Progenitor cell of endocrine pancreas (in vitro differentiated cells): ENCODE results near the gene HSP90AA1. TPM values are rescaled to one million over a fixed set of nuclear protein-coding genes. Genes with fewer than 3 reads are reported as not detected.
"Not testable (repeated sequence)": the region's sequence is repeated elsewhere in the genome, so short reads cannot be mapped to it uniquely, and the experiment has no call there.

ENCODE experiments used
- DNase-seq: peaks from one replicate; pipeline ENCODE4 v3.0.0; 2021; ENCODE audit warnings: low spot score; ENCODE audit not compliant: unreplicated experiment
- H3K27ac Mint-ChIP-seq: 2 replicates; pipeline ENCODE4 v1.8.0; 2021; ENCODE audit warnings: mild to moderate bottlenecking, moderate library complexity, mixed read lengths
- H3K27me3 Mint-ChIP-seq: 2 replicates; pipeline ENCODE4 v1.8.0; 2021; ENCODE audit warnings: mixed read lengths
- H3K36me3 Mint-ChIP-seq: 2 replicates; pipeline ENCODE4 v1.8.0; 2022; ENCODE audit warnings: mixed read lengths; ENCODE audit not compliant: insufficient read depth
- H3K4me1 Mint-ChIP-seq: 2 replicates; pipeline ENCODE4 v1.8.0; 2021; ENCODE audit warnings: low read depth, mixed read lengths
- H3K4me3 Mint-ChIP-seq: 2 replicates; pipeline ENCODE4 v1.8.0; 2021; ENCODE audit warnings: low read depth, mild to moderate bottlenecking, moderate library complexity, mixed read lengths
- H3K9me3 Mint-ChIP-seq: 2 replicates; pipeline ENCODE4 v1.8.0; 2021; ENCODE audit warnings: low read depth, mixed read lengths
- total RNA-seq: library from RNA; stranded (reverse); gene quantifications from 2 replicates; pipeline ENCODE4 v1.2.1, GENCODE V29; 2021
- TF ChIP-seq, protein P1 (sequence below): fragments of 200-600 bp; sonication (generic); IDR thresholded peaks from one replicate; pipeline ENCODE4 v1.5.0; 2021; ENCODE audit warnings: antibody characterized with exemption, mild to moderate bottlenecking; ENCODE audit not compliant: unreplicated experiment

Gene HSP90AA1
- total RNA-seq, 1 donor from 2014 or later, result 811 TPM

DNA sequence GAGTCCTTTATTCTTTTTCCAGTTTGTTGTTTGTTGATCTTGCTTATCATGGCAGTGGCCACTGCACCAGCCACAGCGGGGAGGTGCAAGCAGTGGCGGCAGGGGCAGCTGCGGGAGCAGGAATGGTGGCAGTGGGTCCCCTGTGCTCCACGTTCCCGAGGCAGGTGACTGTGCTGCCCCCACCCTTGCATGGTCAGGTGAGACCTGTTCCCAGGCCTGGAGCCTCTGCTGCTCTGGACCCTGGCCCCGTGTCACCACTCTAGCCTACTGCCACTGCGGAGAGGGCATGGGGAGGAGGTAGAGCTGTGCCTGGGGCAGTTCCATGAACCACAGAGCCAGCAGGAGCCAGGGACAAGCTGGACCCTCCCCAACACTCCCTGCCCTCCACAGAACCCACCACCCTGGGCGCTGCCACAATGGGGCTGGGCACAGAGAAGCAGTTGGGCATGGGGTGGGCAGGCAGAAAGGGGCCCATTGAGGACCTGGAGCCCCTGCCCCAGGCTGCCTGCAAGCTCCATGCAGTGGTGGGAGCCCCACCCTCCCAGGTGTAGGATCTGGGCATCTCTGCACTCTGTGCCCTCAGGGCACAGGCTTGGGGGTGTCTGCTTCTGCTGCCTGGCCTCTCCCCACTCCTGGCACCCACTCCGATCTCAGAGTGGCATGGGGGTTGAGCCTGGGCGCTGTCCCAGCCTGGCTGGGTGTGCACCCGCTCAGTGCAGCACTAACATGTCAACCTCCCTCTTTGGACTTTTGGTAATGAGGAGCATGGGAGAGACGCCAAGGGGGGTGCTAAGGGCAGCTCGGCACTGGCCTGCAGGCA, 29.7 kb upstream of the HSP90AA1 start:
- no peak for DNase-seq
- Mint-ChIP-seq H3K36me3 (peaks cover 2% of the 10 kb centered on the region), H3K4me3 (no peak overlapping the region)

DNA sequence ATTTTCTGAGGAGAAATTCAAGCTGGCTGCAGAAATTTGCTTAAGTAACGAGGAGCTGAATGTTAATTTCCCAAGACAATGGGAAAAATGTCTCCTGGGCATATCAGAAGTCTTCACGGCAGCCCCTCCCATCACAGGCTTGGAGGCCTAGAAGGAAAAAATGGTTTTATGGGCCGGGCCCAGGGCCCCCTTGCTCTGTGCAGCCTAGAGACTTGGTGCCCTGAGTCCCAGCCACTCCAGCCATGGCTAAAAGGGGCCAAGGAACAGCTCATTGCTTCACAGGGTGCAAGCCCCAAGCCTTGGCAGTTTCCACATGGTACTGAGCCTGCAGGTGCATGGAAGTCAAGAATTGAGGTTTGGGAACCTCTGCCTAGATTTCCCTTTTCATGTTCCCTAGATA, 24.3 kb upstream of the HSP90AA1 start:
- Mint-ChIP-seq H3K9me3 (peaks cover 8% of the 10 kb centered on the region), H3K27ac (no peak overlapping the region), H3K36me3 (peaks cover 8% of the 10 kb centered on the region), H3K4me1 (peaks cover under 1% of the 10 kb centered on the region), H3K4me3 (no peak overlapping the region), H3K27me3 (no peaks in the 10 kb centered on the region)
- TF ChIP-seq, protein P1, sequence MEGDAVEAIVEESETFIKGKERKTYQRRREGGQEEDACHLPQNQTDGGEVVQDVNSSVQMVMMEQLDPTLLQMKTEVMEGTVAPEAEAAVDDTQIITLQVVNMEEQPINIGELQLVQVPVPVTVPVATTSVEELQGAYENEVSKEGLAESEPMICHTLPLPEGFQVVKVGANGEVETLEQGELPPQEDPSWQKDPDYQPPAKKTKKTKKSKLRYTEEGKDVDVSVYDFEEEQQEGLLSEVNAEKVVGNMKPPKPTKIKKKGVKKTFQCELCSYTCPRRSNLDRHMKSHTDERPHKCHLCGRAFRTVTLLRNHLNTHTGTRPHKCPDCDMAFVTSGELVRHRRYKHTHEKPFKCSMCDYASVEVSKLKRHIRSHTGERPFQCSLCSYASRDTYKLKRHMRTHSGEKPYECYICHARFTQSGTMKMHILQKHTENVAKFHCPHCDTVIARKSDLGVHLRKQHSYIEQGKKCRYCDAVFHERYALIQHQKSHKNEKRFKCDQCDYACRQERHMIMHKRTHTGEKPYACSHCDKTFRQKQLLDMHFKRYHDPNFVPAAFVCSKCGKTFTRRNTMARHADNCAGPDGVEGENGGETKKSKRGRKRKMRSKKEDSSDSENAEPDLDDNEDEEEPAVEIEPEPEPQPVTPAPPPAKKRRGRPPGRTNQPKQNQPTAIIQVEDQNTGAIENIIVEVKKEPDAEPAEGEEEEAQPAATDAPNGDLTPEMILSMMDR, result no peak
- no peak for DNase-seq

More for the DNA sequence above, 29.7 kb upstream of the HSP90AA1 start:
- Mint-ChIP-seq H3K4me1 (peaks cover 3% of the 10 kb centered on the region), H3K9me3 (no peaks in the 10 kb centered on the region), H3K27ac (no peak overlapping the region), H3K27me3 (no peaks in the 10 kb centered on the region)
- TF ChIP-seq, protein P1, result no peak

DNA sequence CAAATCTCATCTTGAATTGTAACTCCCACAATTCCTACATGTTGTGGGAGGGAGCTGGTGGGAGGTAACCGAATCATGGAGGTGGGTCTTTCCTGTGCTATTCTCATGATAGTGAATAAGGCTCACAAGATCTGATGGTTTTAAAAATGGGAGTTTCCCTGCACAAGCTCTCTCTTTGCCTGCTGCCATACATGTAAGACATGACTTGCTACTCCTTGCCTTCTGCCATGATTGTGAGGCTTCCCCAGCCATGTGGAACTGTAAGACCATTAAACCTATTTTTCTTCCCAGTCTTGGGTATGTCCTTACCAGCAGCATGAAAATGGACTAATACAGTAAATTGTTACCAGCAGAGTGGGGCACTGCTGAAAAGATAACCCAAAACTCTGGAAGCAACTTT, 22.5 kb upstream of the HSP90AA1 start:
- not testable (repeated sequence) for H3K4me1 Mint-ChIP-seq, H3K4me3 Mint-ChIP-seq, H3K27me3 Mint-ChIP-seq, H3K36me3 Mint-ChIP-seq, H3K27ac Mint-ChIP-seq, H3K9me3 Mint-ChIP-seq, DNase-seq

DNA sequence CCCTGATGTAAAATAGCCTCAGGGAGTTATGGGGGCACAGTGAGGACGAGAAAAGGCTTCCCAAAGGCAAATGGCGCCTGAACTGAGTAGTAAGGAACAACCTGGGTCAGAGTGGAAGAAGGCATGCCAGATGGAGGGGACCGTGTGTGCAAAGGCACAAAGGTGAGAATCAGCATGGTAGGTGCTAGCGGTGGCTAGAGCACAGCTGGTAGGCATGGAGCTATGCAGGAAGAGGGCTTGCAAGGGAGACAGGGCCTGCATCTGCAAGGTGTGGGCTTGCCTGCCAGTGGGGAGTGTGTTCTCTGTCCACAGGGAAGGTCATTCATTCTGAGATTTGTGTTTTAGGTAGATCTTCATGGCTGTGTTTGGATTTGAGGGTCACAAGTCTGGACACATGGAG, 18.5 kb upstream of the HSP90AA1 start:
- DNase-seq, result no peak
- no peak overlapping the region for H3K27ac Mint-ChIP-seq
- H3K36me3 Mint-ChIP-seq, result peaks cover 5% of the 10 kb centered on the region

DNA sequence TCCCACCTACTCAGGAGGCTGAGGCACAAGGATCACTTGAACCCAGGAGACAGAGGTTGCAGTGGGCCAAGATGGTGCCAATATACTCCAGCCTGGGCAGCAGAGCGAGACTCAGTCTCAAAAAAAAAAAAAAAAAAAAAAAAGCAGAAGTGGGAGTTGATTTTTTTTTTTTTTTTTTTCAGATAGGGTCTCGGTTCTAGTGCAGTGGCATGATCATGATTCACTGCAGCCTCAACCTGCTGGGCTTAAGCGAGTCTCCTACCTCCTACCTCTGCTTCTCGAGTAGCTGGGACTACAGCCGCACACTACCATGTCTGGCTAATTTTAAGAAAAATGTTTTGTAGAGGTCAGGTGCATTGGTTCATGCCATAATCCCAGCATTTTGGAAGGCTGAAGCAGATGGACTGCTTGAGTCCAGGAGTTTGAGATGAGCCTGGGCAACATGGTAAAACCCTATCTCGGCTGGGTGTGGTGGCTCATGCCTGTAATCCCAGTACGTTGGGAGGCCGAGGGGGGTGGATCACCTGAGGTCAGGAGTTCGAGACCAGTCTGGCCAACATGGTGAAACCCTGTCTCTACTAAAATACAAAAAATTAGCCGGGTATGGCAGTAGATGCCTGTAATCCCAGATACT, 16.3 kb upstream of the HSP90AA1 start:
- Mint-ChIP-seq H3K27me3 (no peaks in the 10 kb centered on the region), H3K27ac (no peak overlapping the region), H3K4me1 (no peaks in the 10 kb centered on the region), H3K36me3 (no peaks in the 10 kb centered on the region), H3K9me3 (no peaks in the 10 kb centered on the region), H3K4me3 (no peak overlapping the region)
- TF ChIP-seq, protein P1, result no peak
- no peak for DNase-seq

More for the DNA sequence above, 18.5 kb upstream of the HSP90AA1 start:
- Mint-ChIP-seq H3K9me3 (peaks cover 8% of the 10 kb centered on the region), H3K4me1 (no peaks in the 10 kb centered on the region), H3K4me3 (no peak overlapping the region), H3K27me3 (no peaks in the 10 kb centered on the region)
- TF ChIP-seq, protein P1, result no peak
